Measurements from ENCODE around the gene KIF18B. TPM values are rescaled to one million over a fixed set of nuclear protein-coding genes. Genes with fewer than 3 reads are reported as not detected.

The KIF18B gene
- total RNA-seq, 1 experiment from 2014 or later: 15.9 TPM

DNA sequence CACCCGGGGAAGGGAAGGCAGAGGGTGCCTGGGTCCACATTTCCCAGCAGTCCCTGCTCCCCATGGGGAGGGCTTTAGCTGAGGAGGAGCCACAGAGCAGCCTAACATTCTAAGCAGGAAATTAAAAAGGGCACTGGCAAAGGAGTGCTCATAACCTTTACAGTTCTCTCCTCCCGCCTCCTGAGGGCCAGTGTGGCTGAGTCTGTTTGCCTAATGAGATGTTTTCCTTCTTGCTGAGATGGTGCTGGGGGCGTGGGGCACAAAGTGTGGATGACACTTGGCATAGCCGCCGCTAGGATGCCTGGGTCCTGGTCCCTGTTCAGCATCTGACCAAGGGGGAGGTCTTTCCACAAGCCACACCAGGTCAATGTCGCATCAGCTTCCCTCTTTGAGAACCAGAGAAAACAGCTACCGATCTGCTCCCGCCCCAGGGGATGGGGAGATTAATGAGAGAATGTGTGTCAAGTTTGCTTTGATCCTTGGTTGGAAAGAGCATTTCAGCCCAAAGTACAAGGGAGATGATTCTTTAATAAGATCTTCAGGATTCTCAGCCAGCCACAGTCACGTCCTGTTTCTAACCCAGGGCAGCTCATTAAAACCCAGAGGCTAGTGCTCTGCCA, 5.8 kb downstream of the KIF18B start:
- no peak for DNase-seq (ENCODE audit: low read depth)

DNA sequence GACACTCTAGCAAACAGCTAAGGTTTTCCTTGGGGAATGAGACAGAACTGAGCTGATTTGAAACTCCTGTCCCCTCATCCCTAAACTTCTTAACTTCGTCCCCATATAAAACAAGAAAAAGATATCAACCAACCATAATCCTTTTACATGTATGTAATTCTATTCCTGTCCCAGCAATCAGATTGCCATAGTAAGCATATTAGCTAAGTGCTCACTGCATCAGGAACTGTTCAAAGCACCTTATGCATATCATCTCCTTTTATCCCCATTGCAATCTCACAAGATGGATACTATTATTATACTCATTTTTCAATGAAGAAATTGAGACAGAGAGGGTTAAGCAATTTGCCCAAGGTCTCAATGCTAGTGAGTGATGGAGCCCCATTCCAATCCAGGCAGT, 6.8 kb downstream of the KIF18B start:
- no peak for DNase-seq (ENCODE audit: low read depth)

GRCh38 chr17:44940317-44940716, 7.3 kb downstream of the KIF18B start:
- DNase-seq (ENCODE audit: low read depth): no peak

DNA sequence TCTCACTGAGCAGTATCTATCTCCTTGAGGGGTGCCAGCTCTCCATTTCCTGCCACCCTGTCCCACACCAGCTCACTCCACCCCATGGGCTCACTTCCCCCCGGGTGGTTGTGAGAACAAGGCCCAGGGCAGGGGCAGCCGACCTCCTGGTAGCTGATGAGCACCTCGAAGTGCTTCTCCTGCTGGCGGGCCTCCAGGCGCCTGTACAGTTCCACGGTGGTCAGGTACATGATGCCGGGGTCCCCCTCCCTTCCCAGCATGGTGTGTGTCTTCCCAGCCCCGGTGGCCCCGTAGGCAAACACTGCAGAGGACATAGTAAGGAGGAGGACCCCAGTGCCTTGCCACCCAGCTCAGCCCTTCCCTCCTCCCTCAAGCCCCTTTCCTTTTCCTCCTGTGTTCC, 12.5 kb downstream of the KIF18B start:
- DNase-seq (ENCODE audit: low read depth): no peak

DNA sequence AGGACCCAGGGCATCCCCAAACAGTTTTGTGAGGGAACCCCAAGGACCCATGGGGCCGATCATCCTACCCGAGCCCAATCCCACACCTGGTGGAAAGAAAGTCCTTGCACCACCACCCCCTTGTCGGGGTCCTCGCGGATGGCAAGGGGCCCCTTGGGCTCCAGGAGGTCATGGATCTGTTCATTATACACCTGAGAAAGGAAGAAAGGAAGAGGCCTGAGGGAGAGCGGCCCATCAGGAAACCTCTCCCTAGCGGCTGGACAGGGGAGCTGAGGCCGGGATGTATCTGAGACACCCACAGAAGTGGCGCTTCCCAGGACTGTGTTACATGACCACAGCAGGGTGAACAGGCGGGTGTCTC, 12.8 kb downstream of the KIF18B start:
- no peak for DNase-seq (ENCODE audit: low read depth)

DNA sequence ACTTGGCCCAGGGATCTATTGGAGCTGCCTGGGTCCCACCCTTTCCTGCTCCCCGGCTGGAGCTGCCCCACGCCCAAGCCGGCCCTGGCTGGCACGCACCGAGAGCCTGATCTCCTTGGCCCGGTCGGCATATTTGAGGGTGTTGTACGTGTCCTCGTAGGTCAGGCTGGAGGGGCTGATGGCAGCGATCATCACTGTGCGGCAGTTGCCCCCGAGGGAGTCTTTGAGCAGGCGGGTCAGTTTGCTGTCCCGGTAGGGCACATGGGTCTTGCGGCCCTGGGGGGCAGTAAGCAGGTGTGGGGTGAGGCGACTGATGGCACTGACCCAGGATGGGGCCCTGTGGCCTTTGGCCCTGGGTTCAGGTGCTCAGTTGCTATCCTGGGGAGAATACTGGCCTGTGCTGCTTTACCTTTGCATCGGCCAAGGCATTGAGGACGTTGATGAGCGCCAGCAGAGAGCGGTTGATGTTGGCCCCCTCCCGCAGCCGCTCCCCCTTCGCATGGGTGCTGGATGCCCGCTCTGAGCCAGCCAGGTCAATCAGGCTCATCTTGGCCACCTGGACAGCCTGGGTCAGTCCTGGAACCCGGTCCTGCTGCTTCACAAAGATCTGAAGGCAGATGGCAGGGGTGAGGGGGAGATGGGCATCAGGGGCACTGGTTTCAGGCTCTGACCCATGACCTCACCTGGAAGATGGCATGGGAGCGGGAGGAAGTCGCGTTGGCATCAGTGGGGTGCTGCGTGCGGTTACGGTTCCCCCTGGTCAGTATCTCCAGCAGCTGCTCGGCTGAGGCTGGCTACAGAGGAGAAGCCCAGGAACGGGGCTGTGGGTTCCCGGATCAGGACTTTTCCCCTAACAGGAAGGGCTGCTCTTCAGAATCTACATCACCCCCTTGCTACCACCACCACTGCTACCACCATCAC, 13.5 kb downstream of the KIF18B start:
- DNase-seq (ENCODE audit: low read depth): no peak

DNA sequence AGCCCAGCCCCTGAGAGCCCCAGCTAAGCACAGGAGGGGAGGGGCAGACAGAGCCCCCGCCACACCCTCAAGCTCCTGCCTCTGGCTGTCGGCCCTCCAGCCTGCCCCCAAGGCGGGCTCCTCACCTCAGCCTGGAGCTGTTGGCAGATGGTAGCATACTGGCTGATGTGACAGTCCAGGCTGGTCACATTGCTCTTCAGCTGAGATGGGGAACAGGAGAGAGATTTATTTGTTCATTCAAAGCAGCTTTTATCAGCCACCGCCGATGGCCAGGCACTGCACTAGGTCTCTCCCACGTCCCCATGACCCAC, 14.8 kb downstream of the KIF18B start:
- no peak for DNase-seq (ENCODE audit: low read depth)

- DNase-seq (ENCODE audit: low read depth): no peak
Observed at GRCh38 chr17:44932096-44932786, 15.3 kb downstream of the KIF18B start.

GRCh38 chr17:44931376-44931775, 16.2 kb downstream of the KIF18B start:
- DNase-seq (ENCODE audit: low read depth): no peak

DNA sequence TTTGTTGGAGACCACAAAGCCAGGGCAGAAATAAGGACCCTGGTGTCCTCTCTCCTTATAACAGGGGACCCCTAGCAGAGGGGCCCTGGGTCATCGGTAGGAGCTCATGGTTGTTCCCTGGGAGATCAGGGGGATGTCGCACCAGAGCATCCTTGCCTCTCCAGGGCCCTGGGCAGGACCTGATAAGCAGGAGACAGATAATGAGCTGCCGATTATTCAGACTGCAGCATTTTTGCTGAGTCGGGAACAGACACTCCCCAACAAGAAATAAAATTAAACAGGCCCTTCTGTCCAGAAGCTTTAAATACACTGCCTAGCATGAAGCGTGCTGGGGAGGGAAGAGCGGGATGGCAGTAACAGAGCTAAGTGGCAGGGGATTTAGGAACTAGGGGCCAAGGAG, 16.9 kb downstream of the KIF18B start:
- DNase-seq (ENCODE audit: low read depth): no peak

DNA sequence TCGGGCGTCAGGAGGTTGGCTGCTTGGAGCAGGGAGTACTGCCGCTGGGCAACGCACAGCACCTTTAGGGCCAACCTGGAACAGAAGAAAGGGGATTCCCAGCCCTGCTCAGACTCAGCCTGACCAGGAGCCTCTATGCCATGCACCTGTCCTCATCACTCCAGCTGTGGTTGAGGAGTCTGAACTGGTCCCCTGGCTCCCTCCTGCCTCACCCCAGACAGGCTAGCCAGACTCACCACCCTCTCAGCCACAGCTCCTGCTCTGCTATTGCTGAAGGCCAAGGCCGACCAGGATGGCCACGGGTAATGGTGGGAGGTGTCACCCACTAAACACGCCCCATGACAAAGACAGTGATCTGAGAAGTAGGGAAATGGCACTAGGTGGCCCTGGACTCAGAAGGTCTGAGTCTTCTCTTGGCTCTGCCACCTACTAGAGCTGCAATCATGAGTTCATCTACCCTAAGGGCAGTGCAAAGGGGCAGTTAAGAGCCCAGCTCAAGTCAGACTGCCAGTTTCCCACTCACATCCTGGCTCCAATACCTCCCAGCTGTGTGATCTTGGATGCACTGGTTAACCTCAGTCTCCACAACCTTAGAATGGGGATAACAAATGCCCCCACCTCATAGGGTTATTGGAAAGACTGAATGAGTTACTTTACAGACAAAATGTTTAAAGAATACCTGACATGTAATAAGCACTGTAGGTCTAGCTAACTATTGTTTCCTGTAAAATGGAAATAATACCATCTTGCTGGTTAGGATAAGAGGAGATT, 18.4 kb downstream of the KIF18B start:
- no peak for DNase-seq (ENCODE audit: low read depth)

- DNase-seq (ENCODE audit: low read depth): no peak
Observed at GRCh38 chr17:44928136-44928535, 19.4 kb downstream of the KIF18B start.

DNA sequence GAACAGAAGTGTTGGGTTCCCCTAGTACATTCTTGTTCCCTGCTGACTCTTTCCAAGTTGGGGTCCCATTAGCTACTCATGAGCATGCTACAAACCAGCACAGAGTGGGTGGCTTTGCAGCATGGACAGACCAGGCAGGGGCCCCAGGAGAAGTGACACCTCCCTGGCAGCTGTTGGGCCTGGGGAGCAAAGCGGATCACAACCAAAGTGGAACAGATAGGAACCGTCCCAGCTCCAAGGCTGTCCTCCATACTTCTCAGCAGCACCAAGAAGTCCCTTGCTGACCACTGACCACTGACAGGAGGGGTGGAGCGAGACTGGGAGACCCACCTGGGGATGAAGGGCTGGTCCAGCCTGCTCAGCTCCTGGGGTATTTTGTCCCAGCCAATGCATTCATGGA, 19.9 kb downstream of the KIF18B start:
- no peak for DNase-seq (ENCODE audit: low read depth)

DNA sequence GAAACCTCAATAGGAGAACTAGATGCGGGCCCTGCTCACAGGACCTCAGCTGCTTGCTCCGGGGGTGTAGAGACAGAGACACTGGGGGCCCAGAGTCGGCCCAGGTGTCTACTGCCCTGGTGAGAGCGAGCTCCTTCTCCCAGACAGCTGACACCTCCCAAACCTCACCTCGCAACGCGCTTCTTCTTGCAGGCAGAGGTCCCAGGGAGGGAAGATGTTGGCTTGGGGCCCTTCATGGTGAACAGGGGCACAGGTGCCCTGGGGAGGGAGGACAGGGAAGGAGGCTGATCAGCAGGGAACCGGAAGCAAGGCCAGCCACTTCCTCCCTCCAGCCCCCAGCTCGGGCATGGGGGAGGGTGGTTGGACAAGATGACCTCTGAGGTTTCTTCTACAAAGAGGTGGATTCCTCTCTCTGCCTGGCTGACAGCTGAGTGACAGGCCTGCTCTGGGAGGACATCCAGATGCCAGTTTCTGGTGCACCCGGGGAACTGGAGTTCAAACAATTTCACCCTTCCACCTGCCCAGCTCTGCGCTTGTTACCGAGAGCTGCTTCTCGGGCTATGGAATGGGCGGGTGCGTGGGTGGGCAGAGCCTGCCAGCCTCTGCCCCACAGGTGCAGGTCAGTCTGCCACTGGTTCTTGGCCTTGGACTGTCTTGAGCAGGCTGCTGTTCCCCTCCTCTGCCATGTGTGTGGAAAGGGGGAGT, 20.6 kb downstream of the KIF18B start:
- no peak for DNase-seq (ENCODE audit: low read depth)

DNA sequence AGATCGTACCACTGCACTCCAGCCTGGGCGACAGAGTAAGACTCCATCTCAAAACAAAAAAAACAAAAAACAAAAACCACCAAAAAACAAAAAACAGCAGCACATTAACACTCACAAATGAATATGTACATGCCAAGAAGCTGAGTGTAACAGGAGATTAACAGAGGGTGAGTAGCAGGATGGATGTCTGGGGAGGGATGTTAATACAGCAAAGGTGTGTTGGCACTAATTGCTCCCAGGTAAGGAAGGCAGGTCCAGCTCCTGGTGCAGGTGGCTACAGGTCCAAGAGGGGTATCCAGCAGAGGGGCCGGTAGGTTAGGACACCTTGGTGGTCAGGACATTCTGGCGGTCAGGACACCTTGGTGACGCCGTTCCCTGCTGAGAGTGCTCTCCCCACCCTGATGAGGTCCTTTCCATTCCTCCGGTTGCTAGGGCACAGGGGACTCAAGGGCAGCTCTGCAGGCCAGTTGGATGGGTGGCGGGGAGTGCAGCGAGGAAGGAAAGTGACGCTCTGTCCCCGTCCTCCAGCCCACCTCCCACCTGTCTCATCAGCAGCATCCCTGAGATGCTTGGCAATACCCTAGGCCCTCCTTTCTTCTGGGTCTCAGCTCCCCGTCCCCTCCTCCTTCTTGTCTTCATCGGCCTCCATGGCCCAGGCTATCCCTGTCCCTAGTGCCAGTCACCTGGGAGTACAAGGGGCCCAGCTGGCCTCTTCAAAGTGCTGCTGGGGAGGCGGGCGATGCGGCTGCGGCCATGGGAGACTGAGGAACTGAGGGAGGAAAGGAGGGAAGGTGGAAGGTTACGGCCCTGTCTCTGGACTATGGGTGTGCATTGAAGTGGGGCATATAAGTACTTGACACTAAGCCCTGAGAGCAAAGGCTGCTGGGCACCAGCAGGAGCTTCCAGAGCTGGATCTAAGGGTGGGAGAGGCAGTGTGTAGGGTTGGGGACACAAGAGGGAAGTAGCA, 21.6 kb downstream of the KIF18B start:
- no peak for DNase-seq (ENCODE audit: low read depth)

- DNase-seq (ENCODE audit: low read depth): no peak
Observed at GRCh38 chr17:44924107-44924544, 23.4 kb downstream of the KIF18B start.

DNA sequence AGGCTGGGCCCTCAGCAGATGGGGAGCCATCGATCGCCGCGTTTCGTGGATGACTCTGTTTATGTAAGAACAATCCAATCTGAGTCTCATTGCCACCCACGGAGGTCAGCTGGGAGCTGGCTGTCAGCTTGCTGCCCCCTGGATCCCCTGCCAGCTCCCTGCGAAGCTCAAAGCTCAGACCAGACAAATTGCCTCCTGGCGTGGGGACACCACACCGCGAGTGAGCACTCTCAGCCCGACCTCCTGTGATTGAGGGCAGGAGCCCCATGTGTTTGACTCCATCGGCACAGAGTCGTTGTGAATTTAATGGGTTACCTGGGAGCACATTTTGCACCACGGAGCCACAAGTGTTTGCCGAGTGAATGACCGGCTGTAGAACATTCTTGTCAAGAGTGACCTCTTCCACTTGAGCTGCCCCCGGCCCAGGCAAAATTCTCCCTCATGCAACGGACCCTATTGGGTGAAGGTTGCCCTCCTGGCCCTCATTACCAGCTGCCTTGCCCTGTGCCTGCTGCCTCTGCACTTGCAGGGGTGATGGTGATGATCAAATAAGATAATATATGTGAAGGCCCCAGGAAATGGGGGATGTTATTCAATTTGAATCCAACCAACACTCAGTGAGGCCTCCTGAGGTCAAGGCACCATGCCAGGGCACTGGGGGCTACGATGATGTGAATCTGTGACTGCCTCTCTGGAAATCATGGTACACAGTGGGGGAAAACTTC, 24.7 kb downstream of the KIF18B start:
- DNase-seq (ENCODE audit: low read depth): no peak

GRCh38 chr17:44922136-44922535, 25.4 kb downstream of the KIF18B start:
- no peak for DNase-seq (ENCODE audit: low read depth)
